NCI-H1436 (cell line): ENCODE measurements around the gene AGBL5.
"Not testable (repeated sequence)": the region's sequence is repeated elsewhere in the genome, so short reads cannot be mapped to it uniquely, and the experiment has no call there.

ENCODE experiments used
- DNase-seq: peaks from one replicate; lab custom pipeline; 2025; lab: John Stamatoyannopoulos, UW

AGBL5 gene

GRCh38 chr2:27118525-27119329 is 67.3 kb downstream of the AGBL5 start, which contains the start of gene CGREF1:
CGREF1 (minus strand) TSS chr2:27119128; CDS start chr2:27104366, 14,762 bp downstream.
- no peak for DNase-seq

GRCh38 chr2:27119330-27119670 is 67.8 kb downstream of the AGBL5 start:
- not testable (repeated sequence) for DNase-seq
